ENCODE measurements around the gene RASSF9.

RASSF9 gene
- 0 to 0.17 reads per million in 2 donors for total RNA-seq

DNA sequence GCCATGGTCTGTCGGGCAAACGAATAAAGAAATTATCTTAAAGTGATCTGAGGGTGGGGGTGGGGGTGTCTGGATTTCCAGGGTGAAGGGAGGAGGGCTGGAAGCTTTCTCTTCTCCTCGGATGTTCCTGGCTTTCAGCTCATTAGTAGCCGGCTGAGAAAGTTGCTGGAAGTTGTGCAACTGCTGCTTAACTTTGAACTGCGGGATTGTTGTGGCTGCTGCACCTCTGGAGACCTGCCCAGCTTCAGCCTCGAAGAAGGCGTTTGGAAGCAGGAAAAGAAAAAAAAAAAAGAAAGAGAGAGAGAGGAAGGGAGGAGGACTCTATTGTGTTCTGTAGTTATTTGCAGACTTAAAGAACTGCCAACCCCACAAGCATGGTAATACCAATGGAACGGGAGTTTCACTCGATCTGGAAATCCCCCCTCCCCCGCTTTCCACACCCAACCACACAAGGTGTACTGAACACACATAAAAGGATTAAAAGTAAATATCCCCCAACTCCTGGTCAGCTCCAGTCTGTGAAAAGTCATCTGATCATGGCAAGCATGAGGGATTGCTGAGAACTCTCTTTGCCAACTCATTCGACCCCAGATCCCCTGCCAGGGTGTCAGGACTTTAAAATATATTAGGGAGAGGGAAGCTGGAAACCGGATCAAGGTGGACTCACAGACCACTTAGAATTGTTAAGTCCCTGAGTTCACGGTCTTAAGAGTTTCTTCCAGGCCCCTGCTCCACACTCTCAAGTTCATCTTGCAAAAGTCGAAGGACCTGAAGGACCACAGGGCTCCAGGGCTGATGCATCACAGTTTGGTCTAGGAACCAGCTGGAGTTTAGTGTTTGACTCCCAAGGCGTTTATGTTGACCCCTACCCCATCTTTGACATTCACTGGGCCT lies at the start of gene RASSF9:
Gene RASSF9 (minus strand): TSS at position 213 of the 894 bp plus-strand sequence. CDS start 208 bp downstream, at position 5.
- no peak for DNase-seq

DNA sequence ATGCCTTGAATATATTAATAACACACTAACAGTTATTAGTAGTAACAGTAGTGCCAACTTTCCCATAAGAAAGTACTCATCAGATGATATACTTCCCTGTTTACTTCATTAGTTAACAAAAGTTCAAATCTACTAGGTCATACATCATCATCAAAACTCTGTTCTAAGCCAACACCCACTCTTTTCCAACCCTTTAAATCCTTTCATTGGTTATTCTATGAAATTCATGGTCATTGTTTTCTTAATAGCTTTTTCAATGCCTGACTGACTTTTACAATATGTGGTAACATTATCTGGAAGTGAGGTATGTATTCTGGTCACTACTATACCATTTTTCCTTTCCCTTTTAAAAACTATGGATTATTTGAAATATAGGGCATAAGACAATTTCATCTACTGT lies 47.6 kb upstream of the RASSF9 start:
- no peak for DNase-seq

DNA sequence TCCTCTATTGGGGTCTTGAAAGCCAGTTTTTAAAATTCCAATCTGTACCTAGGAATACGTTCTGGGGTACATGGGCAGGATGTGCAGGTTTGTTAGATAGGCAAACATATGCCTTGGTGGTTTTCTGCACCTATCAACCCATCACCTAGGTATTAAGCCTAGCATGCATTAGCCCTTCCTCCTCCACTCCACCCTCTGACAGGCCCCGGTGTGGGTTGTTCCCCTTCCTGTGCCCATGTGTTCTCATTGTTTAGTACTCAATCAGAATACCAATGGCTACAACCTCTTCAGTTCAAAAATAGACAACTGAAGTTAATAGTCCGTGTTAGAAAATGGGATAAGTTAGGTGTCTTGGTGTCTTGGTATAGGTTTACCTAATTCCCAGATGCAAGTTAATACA lies 41.2 kb upstream of the RASSF9 start:
- no peak for DNase-seq

DNA sequence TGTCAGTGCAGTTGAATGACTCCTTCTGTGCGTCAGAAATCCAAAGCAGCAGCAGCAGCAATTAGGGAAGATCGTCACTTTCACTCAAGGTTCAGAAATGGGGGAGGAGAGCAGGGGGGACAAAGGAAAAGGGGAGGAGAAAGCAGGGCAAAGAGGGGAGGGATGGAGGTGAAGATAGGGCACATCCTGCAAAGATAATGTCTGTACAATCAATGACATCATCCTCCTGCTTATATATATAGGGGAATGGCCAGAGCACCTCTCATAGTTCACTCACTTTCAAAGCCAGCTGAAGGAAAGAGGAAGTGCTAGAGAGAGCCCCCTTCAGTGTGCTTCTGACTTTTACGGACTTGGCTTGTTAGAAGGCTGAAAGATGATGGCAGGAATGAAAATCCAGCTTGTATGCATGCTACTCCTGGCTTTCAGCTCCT lies 37.8 kb upstream of the RASSF9 start, which contains the start of gene NTS:
Gene NTS (plus strand): TSS at position 265 of the 431 bp plus-strand sequence. CDS start 109 bp downstream, at position 374.
- no peak for DNase-seq

DNA sequence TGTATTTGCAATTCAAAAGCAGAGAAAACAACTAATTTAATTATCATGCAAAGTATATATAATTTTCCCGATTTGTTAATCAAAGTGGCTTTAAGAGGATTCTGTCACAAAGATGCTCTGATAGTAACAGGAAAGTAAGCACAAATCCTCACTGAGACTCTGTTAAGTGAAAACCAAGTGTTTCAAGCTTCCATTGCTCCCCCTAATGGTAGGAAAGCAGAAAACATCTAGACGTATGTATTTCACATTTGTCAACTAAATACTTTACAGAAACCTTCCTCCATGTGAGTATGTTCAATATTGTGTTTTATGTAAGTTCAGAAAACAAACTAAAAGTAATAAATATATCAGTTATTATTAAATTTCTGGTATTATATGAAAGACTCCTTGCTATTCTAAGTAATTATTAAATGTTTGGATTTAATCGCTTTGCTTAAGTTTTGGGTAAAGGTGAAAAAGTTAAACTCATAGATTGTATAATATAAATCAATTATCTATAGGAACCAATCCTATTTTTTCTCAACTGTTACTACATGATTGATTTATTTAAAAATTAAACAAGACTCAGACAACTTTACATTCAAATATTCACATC lies 36.4 kb upstream of the RASSF9 start:
- no peak for DNase-seq

DNA sequence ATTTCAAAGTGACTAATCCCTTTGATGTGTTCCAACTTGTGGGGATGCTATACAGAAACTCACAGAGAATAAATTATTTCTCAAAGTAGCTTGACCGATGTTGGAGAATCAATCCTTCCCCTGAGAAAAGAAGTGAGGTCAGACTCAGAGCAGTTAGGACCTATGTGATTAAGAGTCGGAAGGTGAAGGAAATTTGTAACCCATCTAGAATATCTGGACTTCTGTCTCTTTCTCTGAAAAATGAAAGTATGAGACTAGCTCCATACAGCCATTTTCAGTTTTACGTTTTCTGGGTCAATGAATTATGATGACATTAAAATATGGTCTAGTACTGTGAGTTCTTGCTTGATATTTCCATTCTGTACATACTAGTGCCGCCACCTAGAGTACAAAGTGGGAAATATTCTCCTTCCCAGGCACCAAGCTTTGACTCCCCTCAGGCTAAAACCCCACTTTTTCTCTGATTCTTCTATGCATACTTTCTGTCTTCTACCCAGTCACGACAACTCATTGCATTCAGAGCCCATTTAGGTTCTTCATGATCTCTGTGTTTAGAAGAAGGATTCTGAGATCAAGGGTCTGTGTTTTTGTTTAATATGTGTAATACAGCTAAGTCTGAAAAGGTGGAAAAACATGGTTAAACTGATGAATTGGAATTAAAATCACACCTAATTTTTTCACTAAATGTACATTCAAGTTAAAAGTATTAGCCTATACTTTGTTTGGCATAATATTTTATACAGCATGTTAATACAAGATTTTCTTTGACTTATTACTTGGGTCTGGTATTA lies 31.0 kb upstream of the RASSF9 start:
- DNase-seq = no peak

DNA sequence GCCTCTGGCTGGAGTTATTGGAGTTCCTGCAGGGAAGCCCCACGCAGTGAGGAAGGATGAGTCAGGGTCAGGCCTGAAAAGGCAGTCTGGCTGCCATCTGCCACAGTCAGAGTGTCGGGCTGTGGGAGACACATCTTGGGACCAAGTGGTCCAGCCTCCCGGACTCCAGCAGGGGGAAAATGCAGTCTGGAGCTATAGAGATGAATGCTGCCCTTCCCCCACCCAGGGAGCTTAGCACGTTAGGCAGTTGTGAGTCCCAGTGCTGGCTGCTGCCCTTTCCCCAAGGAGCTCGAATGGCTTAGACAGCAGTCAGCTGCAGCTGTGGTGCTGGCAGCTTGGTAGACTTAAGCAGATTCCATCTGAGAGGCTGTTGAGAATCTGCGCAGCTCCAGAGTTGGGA lies 29.7 kb upstream of the RASSF9 start:
- DNase-seq = no peak

DNA sequence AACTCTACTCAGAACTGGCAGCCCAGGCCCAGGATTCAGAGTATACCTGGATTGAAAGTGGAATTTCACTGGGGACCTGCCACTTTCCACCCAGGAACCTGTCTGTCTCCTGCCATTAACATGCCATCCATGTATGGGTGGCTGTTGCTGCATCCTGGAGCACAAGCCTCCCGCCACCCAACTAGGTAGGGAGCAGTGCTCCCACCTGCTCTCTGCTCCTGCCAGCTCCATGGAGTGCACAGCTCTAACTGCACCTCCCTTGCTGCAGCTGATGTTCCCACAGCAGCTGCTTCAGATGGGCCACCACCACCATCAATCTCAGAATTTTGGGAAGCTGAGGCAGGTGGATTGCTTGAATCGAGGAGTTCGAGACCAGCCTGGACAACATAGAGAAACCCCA lies 20.8 kb upstream of the RASSF9 start:
- no peak for DNase-seq

DNA sequence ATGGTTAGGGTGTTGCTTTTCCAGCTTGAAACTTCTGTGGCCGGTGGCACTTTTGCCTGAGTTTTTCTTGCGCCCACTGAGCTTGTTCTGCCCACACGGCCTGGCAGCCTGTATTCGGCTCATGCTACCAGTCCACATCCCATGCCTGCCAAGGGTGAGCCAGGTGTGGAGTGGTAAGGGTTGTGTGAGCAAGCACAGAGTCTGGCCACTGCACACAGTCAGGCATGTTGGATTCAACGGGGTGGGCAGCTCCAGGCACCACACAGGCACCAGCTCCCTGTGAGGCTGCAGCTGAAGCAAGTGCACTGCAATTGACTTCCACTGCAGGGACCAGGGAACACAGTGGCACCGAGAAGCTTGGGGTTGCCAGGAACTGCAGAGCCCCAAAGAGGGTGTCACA lies 19.1 kb upstream of the RASSF9 start:
- DNase-seq = no peak

DNA sequence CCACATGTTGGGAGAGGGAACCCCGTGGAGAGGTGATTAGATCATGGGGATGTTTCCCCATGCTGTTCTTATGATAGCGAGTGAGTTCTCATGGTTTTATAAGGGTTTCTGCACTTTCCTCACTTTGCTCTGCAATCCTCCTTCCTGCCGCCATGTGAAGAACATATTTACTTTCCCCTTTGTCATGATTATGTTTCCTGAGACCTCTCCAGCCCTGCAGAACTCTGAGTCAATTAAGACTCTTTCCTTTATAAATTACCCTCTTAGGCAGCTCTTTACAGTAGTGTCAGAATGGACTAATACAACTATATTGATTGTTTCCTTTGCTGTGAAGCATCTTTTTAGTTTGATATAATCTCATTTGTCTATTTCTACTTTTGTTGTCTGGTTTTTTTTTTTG lies 13.1 kb upstream of the RASSF9 start:
- DNase-seq = no peak

DNA sequence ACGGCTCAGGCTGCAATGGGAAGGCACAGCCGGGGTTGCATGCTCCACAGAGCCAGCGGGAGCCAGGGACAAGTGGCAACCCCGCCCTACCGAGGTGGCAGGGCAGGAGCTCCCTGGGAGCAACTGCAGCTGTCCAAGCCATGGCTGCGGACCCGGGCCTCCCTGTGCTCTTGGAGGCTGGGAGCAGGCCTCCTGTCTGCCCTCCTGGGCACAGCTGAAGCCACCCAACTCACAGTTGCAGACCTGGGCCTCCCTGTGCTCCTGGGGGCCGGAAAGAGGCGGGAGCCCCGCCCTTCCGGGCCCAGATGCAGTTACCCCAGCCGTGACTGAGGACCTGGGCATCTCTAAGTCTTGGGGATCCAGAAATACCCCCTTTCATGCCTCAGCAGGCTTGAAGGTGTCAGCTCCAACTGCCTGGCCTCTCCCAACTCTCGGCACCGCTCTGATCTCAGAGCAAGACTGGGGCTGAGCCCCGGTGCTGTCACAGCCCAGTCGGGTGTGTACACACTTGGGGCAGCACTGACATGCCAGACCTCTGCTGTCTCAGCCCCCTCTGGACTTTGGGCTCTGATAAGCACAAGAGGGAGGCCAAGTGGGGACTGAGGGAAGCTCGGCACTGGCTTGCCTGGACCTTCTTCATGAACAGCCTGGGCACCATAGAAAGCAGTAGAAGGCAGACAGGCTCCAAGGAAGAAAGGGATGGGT lies 7.5 kb upstream of the RASSF9 start:
- DNase-seq = no peak

DNA sequence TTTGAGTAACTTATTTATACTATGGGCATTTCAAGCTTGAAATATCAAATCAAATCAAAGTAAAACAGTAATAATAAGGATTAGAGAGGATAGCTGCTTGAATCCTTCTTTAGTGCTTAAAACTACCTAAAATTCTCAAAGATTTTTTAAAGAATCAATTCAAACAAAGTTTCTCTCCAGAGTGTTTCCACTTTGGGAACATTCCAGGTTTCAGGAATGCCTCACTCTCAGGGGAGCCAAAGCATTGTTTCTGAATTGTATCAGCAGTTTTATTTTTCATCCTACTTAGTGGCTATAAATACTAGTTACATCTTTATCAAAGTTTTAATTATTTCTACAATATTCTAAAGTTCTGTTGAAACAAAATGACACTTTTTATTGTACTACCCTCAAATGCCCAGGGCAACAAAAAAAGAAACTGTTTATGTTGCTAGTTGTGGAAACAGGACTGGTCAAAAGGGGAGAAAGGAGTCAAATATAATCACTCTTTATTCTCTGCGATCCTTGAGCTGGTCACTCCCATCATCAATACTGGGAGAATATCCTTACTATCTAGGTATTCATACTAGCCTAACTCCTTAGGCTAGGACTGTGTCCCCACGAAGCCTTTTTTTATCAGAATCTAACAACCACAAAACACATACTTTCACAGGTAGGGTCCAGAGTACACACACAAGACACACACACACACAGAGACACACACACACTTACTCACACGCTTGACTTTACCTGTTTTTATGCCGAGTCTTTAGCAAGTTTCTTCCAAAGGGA lies 598 bp downstream of the RASSF9 start:
- no peak for DNase-seq

DNA sequence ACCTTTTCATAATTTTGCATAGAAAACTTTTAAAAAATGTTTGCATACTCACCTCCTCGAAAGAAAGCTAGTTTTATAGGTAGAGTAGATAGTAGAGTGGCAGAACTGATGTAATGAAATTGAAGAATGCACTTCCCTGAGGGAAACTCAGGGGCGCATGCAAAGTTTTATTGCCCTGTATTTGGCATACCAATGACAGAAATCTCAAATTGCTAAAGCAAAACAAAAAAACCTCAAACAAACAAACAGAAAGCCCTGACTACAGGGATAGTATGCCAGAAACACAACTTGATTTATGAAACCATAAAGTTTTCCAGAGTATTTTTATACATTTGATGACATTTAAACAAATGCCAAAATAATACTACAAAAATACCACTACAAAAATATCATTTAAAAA lies 1.8 kb downstream of the RASSF9 start:
- no peak for DNase-seq

DNA sequence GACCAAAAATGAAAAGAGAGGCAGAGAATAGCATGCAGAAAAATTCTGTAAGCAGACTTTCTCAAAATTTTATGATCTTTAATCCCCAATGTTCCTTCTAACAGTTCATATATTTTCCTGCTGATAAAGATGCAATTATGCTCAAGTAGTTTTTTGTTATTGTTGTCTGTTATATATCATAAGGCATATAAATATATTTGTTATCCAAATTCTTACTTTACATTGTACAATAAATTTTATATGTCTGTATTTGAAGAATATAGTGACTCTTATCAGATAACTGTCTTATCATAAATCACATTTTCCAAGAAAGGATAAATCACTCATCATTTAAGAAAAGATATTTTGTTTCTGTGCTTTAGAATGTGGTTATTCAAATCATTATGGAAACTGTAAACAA lies 2.6 kb downstream of the RASSF9 start:
- DNase-seq = no peak

DNA sequence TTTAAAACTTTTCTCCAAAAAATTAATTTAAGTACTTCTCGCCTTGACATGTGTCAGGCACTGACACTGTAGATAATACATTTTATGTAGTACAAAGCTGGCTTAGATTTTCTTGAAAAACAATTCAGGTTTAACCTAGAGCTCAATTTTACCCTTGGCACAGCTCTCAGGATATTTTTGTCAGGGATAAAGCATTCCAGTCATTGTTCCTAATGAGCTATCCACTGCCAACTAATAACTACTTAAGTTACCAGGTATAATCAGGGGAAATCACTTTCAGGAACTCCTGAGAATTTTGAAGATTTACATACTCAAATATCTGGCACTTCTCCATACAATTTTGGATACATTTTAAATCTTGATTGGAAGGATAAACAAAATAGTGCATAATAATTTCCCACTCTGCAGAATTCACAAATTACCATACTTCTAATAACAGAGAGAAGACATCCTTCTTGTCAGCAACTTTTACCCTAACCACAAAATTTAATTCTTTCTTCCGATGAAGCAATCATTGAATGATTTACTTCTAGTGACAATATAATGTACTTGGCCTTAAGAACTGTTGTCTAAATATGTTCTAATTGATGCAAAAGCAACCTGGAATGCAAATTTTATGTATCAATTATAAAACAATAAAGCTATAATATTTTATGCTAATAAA lies 4.8 kb downstream of the RASSF9 start:
- DNase-seq = no peak

DNA sequence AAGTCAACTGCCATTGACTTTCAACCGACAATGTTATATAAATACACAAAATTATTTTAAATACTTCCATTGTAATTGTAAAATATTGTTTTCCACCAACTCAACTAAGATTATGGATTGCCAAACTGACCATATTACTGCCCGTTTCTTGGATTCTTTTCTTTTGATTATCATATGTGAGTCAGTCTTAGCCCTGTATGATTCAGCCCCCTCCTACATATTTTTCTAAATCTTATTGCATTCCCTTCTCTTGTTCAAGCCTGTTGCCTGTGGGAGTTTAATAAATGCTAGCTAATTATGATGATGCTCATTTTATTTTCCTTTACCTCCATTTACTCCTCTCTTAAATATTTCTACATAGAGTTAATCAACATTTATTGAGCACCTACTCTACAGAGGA lies 6.8 kb downstream of the RASSF9 start:
- no peak for DNase-seq

DNA sequence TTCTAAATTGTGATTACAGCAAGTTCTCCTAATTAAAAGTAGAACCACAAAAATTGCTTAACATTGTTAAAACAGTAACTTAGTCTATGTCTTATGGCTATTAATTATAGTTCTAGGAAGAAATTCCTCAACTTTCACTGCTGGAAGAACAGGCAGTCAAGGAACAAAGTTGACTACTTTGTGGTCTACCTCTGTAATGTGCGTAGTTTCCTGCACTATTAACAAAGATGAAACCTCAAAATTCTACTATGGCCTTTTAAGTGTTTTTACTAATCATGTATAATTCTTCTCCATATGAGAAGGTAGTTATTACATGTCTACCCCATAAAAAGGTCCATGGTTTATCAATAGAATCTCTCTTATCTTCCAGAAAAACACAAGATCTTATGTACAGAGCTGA lies 7.6 kb downstream of the RASSF9 start:
- no peak for DNase-seq

DNA sequence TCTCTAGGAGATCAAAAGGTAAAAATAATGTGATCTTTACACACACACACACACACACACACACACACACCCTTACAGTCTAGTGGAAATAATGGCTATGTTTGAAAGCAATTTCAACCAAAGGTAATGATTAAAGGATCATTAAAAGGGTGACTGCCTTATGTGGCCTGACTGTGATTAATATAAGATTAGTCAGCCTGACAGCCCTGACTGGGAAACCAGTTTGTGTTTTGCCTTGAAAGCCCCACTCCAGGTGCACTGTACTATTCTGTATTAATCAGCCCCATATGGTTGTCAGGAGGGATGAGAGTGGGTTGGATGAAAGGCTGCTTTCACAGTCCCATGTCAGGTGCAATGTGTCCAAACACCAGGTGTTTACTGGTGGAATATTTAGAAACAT lies 10.5 kb downstream of the RASSF9 start:
- no peak for DNase-seq

DNA sequence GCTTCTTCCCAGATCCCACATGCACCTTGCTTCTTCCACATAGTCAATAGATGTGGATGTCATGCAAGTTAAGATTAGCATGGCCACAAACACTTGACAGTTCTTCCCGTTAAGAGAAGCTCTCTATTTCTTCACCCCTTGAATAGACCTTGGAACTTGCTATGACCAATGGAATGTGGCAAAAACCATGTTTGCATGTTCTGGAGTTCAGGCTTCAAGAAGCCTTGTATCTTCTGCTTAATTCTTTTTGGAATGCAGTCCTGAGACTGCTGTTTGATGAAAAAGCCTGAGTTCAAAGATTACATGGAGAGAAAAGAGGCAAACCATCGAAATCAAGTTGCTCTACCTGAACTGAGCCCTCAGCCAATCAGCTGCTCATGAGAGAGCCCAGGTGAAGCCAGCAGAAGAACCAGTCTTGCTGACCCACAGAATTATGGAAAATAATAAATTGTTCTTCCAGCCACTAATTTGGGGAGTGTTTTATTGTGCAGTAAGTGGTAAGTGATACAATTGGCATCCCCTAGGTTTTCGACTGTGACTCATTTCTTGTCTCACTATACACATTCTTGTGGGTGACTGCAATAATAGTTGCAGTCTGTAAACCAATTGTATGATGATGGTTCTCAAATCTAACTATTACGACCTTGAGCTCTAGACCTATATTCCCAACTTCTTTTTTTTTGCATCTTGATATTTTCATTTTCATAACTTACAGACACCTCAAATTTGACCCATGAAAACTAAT lies 12.6 kb downstream of the RASSF9 start:
- DNase-seq = no peak

DNA sequence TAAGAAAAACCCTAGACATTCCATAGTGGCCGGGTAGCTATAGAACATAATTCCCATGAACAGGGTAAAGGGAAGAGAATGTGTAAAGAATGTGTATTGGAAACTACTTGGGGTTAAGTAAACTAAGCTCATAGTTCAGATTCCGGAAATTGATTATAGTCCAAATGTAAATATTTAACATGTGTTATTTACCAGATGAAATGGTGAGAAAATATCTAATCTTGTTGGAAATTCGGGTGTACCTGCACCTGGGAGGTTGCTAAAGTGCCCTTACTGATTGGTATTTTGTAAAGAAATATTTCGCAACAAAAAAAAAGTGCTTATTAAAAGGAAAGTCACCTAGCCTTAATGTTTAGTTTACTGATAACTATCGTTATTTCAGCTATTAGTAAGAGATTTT lies 14.4 kb downstream of the RASSF9 start:
- no peak for DNase-seq

DNA sequence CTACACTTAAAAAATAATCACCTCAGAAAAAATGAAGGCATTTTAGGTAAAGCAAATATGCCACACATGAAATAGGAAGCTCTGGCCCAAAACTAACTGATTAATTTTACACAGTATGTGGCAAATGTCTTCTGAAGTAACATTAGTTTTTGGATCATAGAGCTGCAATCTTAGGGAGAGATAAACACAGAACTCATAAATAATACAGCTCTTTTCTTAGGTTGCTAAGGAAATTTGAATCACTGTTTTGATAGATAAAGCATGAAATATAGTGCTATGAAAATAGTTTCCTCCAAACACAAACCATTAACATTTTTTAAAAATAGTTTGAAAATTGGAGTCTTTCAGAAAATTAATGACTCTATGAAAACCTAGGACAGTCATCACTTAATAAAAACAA lies 15.0 kb downstream of the RASSF9 start:
- no peak for DNase-seq

Data from activated gamma-delta T cell (primary cell).